Loucy (cell line): ENCODE results near the gene PROK1.

ENCODE experiments used
- H2AFZ ChIP-seq: fragments of 200-600 bp; sonication (generic); 2 replicates; pipeline ENCODE4 v1.6.0; 2016; ENCODE audit warnings: antibody characterized with exemption, mild to moderate bottlenecking, low read length, moderate library complexity
- H3F3A ChIP-seq: fragments of 200-600 bp; 2 replicates; pipeline ENCODE4 v1.6.0; 2016; ENCODE audit warnings: antibody characterized with exemption, low read depth, mild to moderate bottlenecking
- H3K27me3 ChIP-seq: fragments of 200-600 bp; sonication (generic); 2 replicates; pipeline ENCODE4 v1.6.1; 2014; ENCODE audit warnings: low read length, mild to moderate bottlenecking; ENCODE audit not compliant: insufficient read depth, poor library complexity, severe bottlenecking
- H3K36me3 ChIP-seq: fragments of 200-600 bp; sonication (generic); 2 replicates; pipeline ENCODE4 v1.6.1; 2016; ENCODE audit warnings: low read length; ENCODE audit not compliant: insufficient read depth
- H3K4me1 ChIP-seq: fragments of 200-600 bp; sonication (generic); 2 replicates; pipeline ENCODE4 v1.5.1; 2014; ENCODE audit warnings: low read length, mild to moderate bottlenecking; ENCODE audit not compliant: insufficient read depth, poor library complexity, severe bottlenecking
- H3K4me2 ChIP-seq: fragments of 200-600 bp; sonication (generic); 2 replicates; pipeline ENCODE4 v1.6.0; 2014; ENCODE audit warnings: antibody characterized with exemption, low read length, low read depth, mild to moderate bottlenecking; ENCODE audit not compliant: poor library complexity, severe bottlenecking
- H3K4me3 ChIP-seq: fragments of 200-600 bp; sonication (generic); 2 replicates; pipeline ENCODE4 v1.5.1; 2014; ENCODE audit warnings: low read length, mild to moderate bottlenecking, mixed read lengths; ENCODE audit not compliant: poor library complexity, severe bottlenecking
- H3K79me2 ChIP-seq: fragments of 200-600 bp; sonication (generic); 2 replicates; pipeline ENCODE4 v1.6.1; 2014; ENCODE audit warnings: low read length; ENCODE audit not compliant: insufficient read depth
- H3K9ac ChIP-seq: fragments of 200-600 bp; sonication (generic); 2 replicates; pipeline ENCODE4 v1.6.0; 2014; ENCODE audit warnings: mild to moderate bottlenecking, low read depth, low read length, moderate library complexity; ENCODE audit not compliant: poor library complexity, severe bottlenecking
- H3K9me2 ChIP-seq: fragments of 200-600 bp; sonication (generic); replicated peaks from 2 replicates; pipeline ENCODE4 v1.6.1; 2016; ENCODE audit warnings: low read depth, low read length, mixed read lengths
- H3K9me3 ChIP-seq: fragments of 200-600 bp; sonication (generic); 2 replicates; pipeline ENCODE4 v1.6.1; 2014; ENCODE audit warnings: mild to moderate bottlenecking, antibody characterized with exemption, low read length, low read depth; ENCODE audit not compliant: insufficient read depth
- H4K20me1 ChIP-seq: fragments of 200-600 bp; sonication (generic); 2 replicates; pipeline ENCODE4 v1.6.0; 2014; ENCODE audit warnings: antibody characterized with exemption, low read length, mild to moderate bottlenecking; ENCODE audit not compliant: insufficient read depth, poor library complexity, severe bottlenecking
- EZH2phosphoT487 ChIP-seq: fragments of 200-600 bp; IDR thresholded peaks from 2 replicates; pipeline ENCODE4 v1.6.1; 2018; ENCODE audit warnings: antibody characterized with exemption, mild to moderate bottlenecking, moderate library complexity, borderline replicate concordance
- TF ChIP-seq, protein P1 (sequence below): fragments of 200-600 bp; sonication (generic); conservative IDR thresholded peaks from 2 replicates; pipeline ENCODE4 v1.5.1; 2014; ENCODE audit warnings: mild to moderate bottlenecking, antibody characterized with exemption, low read length

PROK1 gene

DNA sequence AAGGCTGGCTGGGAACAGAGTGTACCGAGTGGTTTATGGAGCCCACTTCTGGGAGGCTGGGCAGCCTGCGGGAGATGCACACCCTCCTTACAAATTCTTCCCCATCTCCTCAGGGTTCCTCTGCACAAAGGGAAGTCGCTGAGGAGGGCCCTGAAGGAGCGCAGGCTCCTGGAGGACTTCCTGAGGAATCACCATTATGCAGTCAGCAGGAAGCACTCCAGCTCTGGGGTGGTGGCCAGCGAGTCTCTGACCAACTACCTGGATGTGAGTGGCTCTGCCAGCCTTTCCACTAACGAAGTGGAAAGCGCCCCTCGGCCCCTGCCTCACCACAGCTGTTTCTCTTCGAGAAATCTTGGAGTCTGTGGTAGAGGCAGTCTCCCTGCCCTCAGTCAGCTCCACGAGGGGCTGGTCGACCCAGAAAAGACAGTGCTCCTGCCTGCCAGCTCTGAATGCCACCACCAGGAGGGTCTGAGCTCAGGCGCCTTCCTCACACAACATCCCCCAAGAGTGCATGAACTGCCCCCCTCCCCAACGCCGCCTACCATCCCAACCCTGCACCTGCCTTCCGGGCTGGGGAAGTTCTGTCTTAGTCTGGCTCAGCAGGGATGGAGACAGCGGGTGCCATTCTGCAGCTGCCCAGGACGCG is 31.8 kb downstream of the PROK1 start:
- TF ChIP-seq, protein P1, sequence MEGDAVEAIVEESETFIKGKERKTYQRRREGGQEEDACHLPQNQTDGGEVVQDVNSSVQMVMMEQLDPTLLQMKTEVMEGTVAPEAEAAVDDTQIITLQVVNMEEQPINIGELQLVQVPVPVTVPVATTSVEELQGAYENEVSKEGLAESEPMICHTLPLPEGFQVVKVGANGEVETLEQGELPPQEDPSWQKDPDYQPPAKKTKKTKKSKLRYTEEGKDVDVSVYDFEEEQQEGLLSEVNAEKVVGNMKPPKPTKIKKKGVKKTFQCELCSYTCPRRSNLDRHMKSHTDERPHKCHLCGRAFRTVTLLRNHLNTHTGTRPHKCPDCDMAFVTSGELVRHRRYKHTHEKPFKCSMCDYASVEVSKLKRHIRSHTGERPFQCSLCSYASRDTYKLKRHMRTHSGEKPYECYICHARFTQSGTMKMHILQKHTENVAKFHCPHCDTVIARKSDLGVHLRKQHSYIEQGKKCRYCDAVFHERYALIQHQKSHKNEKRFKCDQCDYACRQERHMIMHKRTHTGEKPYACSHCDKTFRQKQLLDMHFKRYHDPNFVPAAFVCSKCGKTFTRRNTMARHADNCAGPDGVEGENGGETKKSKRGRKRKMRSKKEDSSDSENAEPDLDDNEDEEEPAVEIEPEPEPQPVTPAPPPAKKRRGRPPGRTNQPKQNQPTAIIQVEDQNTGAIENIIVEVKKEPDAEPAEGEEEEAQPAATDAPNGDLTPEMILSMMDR: no peak
- TF ChIP-seq EZH2phosphoT487: no peak
- Histone ChIP-seq H3K9me3 (no peaks in the 10 kb centered on the region), H3K36me3 (no peaks in the 10 kb centered on the region), H3K9ac (no peak overlapping the region), H3K4me2 (no peak overlapping the region), H3K4me3 (no peak overlapping the region), H4K20me1 (no peaks in the 10 kb centered on the region), H3F3A (no peaks in the 10 kb centered on the region), H3K27me3 (no peaks in the 10 kb centered on the region), H2AFZ (no peak overlapping the region), H3K79me2 (no peaks in the 10 kb centered on the region), H3K9me2 (no peaks in the 10 kb centered on the region), H3K4me1 (no peaks in the 10 kb centered on the region)

DNA sequence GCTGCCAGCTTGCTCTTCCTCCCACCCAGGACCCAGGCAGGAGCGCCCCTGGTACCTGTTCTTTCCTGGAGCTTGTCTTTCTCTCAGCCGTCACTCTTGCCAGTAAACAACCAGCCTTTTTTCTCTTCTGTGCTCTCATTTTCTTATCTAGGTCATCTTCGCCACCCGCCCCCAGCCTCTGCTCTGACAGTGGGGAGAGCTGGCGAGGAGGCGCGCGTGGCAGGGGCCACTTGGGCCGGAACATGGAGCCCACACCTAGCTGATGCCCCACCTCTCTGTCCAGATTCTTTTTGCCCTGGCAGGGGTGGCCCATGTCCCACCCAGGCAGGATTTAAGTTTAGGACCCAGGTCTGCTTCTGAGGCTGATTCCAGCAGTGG is 32.3 kb downstream of the PROK1 start:
- no peak overlapping the region for H3K4me2 ChIP-seq

DNA sequence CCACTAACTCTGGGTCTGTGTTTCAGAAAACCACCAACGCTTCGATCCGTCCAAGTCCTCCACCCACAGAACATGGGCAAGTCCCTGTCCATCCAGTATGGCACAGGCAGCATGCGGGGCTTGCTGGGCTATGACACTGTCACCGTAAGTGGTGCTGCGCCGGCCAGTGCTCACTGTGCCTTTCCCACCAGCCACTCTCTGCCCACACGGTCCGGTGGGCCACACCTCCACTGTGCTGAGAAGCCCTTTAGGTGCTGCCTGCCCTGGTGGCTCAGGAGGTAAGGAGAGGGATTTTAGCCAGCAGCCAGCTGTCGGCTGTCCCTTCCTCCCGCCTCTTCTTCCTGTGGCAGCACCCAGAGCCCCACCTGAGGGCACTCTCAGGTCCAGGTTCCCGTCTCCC is 33.9 kb downstream of the PROK1 start:
- Histone ChIP-seq H3K27me3 (no peaks in the 10 kb centered on the region), H3K9ac (no peak overlapping the region)
- TF ChIP-seq, protein P1: no peak
- no peak for TF ChIP-seq EZH2phosphoT487

More for the DNA sequence above, 32.3 kb downstream of the PROK1 start:
- TF ChIP-seq EZH2phosphoT487: no peak
- TF ChIP-seq, protein P1: no peak
- H3F3A ChIP-seq: no peaks in the 10 kb centered on the region
- no peak overlapping the region for H2AFZ ChIP-seq
- H3K9ac ChIP-seq: no peak overlapping the region
- H3K9me3 ChIP-seq: no peaks in the 10 kb centered on the region
- no peak overlapping the region for H3K4me3 ChIP-seq
- no peaks in the 10 kb centered on the region for H3K79me2 ChIP-seq
- no peaks in the 10 kb centered on the region for H3K9me2 ChIP-seq
- no peaks in the 10 kb centered on the region for H4K20me1 ChIP-seq
- H3K27me3 ChIP-seq: no peaks in the 10 kb centered on the region
- no peaks in the 10 kb centered on the region for H3K36me3 ChIP-seq
- H3K4me1 ChIP-seq: no peaks in the 10 kb centered on the region

More for the DNA sequence above, 33.9 kb downstream of the PROK1 start:
- Histone ChIP-seq H3K9me3 (no peaks in the 10 kb centered on the region), H3K36me3 (no peaks in the 10 kb centered on the region), H3K9me2 (no peaks in the 10 kb centered on the region), H4K20me1 (no peaks in the 10 kb centered on the region), H3K79me2 (no peaks in the 10 kb centered on the region), H3K4me1 (peaks cover 1% of the 10 kb centered on the region), H2AFZ (no peak overlapping the region), H3K4me3 (no peak overlapping the region), H3F3A (no peaks in the 10 kb centered on the region), H3K4me2 (no peak overlapping the region)
